Type B pancreatic cell (in vitro differentiated cells): ENCODE results near the gene GRIN1. TPM values are rescaled to one million over a fixed set of nuclear protein-coding genes. Genes with fewer than 3 reads are reported as not detected.

Experiments used
- DNase-seq: peaks from one replicate; pipeline ENCODE4 v3.0.0; 2021; ENCODE audit warnings: mixed read lengths; ENCODE audit not compliant: unreplicated experiment; ENCODE audit errors: extremely low spot score
- H3K27ac Mint-ChIP-seq: 2 replicates; pipeline ENCODE4 v1.8.0; 2021; ENCODE audit warnings: mild to moderate bottlenecking, mixed read lengths
- H3K27me3 Mint-ChIP-seq: 2 replicates; pipeline ENCODE4 v1.8.0; 2021; ENCODE audit warnings: mixed read lengths
- H3K36me3 Mint-ChIP-seq: 2 replicates; pipeline ENCODE4 v1.8.0; 2021; ENCODE audit warnings: mixed read lengths
- H3K4me1 Mint-ChIP-seq: one replicate; pipeline ENCODE4 v1.8.0; 2021; ENCODE audit warnings: mixed read lengths; ENCODE audit not compliant: unreplicated experiment
- H3K4me3 Mint-ChIP-seq: 2 replicates; pipeline ENCODE4 v1.8.0; 2021; ENCODE audit warnings: mild to moderate bottlenecking, mixed read lengths
- H3K9me3 Mint-ChIP-seq: 2 replicates; pipeline ENCODE4 v1.8.0; 2021; ENCODE audit warnings: mixed read lengths
- total RNA-seq: library from RNA; stranded (reverse); gene quantifications from 2 replicates; pipeline ENCODE4 v1.2.1, GENCODE V29; 2021; ENCODE audit warnings: low replicate concordance
- TF ChIP-seq, protein P1 (sequence below): fragments of 200-600 bp; sonication (generic); conservative IDR thresholded peaks from 2 replicates; pipeline ENCODE4 v1.5.0; 2021; ENCODE audit warnings: antibody characterized with exemption, mild to moderate bottlenecking

GRIN1 gene
- total RNA-seq, 1 donor from 2014 or later = 0.94 TPM

DNA sequence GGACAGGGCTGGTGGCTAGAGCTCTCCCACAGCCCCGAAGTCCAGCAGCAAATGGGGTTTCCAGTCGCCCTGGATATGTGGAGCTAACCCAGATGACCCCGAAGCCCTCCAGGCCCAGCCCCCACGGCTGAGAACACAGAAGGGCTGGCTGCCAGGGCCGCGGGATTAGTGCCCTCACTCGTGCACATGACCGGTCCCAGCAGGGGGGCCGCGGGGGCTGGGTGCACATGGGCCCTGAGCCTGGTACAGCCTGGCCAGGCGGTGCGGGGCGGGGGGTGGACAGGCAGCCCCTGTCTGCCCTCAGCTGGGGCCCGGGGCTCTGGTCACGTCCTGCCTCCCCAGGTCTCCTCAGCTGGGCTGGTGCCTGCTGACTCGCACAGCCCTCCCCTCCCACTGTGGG is 55.4 kb downstream of the GRIN1 start:
- Mint-ChIP-seq H3K4me3 (no peak overlapping the region), H3K9me3 (no peaks in the 10 kb centered on the region), H3K27ac (no peak overlapping the region), H3K36me3 (no peaks in the 10 kb centered on the region), H3K27me3 (no peaks in the 10 kb centered on the region), H3K4me1 (peaks cover 7% of the 10 kb centered on the region)
- no peak for DNase-seq
- TF ChIP-seq, protein P1, sequence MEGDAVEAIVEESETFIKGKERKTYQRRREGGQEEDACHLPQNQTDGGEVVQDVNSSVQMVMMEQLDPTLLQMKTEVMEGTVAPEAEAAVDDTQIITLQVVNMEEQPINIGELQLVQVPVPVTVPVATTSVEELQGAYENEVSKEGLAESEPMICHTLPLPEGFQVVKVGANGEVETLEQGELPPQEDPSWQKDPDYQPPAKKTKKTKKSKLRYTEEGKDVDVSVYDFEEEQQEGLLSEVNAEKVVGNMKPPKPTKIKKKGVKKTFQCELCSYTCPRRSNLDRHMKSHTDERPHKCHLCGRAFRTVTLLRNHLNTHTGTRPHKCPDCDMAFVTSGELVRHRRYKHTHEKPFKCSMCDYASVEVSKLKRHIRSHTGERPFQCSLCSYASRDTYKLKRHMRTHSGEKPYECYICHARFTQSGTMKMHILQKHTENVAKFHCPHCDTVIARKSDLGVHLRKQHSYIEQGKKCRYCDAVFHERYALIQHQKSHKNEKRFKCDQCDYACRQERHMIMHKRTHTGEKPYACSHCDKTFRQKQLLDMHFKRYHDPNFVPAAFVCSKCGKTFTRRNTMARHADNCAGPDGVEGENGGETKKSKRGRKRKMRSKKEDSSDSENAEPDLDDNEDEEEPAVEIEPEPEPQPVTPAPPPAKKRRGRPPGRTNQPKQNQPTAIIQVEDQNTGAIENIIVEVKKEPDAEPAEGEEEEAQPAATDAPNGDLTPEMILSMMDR = no peak

DNA sequence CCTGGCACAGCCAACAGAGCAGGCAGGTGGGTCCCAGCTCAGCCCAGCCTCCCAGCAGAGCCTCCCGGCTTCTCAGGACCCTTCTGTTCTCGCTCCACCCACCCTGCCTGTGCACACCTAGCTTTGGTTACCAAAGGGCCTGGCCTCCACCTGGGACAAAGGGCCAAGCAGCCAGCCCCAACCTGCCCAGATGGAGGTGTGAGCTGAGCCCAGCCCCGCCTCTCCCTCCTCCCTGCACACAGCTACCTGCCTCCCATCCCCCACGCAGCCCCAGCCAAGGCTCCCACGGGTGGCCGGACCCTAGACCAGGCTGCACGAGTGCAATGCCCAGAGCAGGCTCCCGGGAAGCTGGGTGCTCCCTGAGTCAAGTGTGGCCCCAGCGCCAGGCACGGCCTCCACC is 56.0 kb downstream of the GRIN1 start:
- no peaks in the 10 kb centered on the region for H3K9me3 Mint-ChIP-seq
- peak overlapping the region; percentile 69 for H3K4me3 Mint-ChIP-seq
- TF ChIP-seq, protein P1 = no peak
- peaks cover 7% of the 10 kb centered on the region for H3K4me1 Mint-ChIP-seq
- H3K36me3 Mint-ChIP-seq = no peaks in the 10 kb centered on the region
- DNase-seq = no peak
- H3K27ac Mint-ChIP-seq = peak overlapping the region; percentile 87
- H3K27me3 Mint-ChIP-seq = no peaks in the 10 kb centered on the region

DNA sequence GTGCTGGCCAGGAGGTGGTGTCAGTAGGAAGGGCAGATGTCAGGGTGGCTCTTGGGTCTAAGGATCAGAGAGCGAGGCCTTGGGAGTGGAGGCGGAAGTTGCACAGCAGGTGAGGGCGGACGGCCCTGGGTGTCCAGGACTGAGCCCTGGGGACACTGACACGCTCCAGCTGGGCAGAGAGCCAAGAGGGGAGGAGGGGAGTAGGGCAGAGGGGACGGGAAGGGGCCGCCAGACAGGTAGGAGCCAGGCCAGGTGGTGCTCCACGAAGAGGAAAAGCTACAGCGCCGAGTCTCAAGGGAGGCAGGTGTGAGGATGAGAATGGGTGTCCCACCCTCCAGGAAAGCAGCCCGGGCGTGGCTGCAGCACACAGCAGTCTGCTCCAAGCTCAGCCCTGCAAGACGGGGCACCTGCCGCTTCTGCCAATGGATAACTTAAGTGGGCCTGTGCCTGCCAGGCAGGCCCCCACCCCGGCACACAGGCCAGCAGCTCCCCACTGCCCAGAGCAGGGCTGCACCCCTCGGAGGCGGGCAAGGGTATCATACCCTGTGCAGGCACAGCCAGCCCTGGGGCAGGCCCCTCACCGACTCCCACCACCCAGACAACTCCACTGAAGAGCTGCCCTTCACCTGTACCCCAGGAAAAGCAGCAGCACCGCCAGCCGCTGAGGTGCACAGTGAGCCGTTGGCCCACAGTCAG is 56.7 kb downstream of the GRIN1 start:
- no peak for DNase-seq
- Mint-ChIP-seq H3K27ac (peak overlapping the region; percentile 87), H3K9me3 (no peaks in the 10 kb centered on the region), H3K4me1 (peaks cover 7% of the 10 kb centered on the region), H3K36me3 (no peaks in the 10 kb centered on the region), H3K4me3 (peak overlapping the region; percentile 69), H3K27me3 (no peaks in the 10 kb centered on the region)
- TF ChIP-seq, protein P1 = no peak

DNA sequence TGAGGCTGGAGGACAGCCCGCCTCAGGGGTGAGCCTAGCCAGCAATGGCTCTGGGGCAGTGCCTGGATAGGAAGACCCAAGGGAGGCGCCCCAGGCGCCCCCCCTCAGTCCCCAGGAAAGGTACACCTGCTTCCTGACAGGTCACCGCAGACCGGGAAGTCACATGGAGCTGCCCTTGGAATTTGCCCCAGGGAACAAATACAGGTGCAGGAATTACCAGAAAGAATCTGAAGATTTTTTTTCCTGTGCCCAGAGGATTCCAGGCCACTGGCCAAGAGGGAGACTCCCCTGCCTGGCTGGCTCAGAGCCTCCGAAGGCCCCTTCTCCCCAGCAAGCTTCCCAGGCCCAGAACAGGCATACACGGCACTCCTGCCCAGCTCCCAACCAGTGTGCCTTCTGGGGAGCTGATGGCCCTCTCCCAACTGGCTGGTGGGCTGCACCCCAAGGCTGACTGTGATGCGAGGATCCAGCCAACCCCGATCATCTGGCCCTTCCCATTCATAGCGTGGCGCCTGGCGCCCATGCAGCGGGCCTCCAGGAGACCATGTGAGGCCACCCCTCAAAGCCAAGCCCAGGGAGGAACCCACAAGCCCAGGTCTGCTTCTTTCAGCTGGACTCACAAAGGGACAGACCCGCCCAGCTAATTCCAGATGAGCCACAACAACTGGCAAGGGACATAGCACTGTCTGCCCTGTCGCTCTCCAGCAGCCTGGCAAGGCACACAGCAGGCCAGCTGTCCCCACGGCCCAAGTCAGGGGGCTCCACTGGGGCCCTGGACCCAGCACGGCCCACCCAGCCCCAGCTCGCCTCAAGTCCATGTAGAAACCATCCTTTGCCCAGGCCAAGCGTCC is 59.3 kb downstream of the GRIN1 start:
- no peaks in the 10 kb centered on the region for H3K36me3 Mint-ChIP-seq
- no peaks in the 10 kb centered on the region for H3K27me3 Mint-ChIP-seq
- H3K27ac Mint-ChIP-seq = peak overlapping the region; percentile 46
- DNase-seq = no peak
- no peaks in the 10 kb centered on the region for H3K9me3 Mint-ChIP-seq
- peaks cover 17% of the 10 kb centered on the region for H3K4me1 Mint-ChIP-seq
- H3K4me3 Mint-ChIP-seq = peak overlapping the region; percentile 74
- TF ChIP-seq, protein P1 = no peak

DNA sequence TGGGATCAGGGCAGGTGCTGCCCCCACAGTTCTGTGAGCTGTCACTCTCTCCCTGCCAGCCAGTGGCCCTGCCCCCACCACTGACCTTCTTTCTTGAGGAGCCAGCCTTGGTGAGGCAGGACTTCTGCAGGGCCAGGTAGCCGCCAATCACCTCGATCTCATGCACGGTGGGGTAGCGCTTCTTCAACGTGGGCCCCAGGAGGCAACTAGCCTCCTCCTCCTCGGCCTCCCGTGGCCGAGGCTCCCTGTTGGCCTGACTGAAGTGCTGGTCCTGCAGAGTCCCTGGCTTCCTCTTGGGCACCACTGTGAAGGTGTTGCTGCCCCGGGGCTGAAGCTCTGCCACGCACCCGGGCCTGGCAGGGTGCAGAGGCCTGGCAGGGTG is 59.9 kb downstream of the GRIN1 start:
- Mint-ChIP-seq H3K4me1 (peaks cover 17% of the 10 kb centered on the region), H3K36me3 (no peaks in the 10 kb centered on the region), H3K27ac (no peak overlapping the region), H3K27me3 (no peaks in the 10 kb centered on the region), H3K4me3 (peak overlapping the region; percentile 74), H3K9me3 (no peaks in the 10 kb centered on the region)
- DNase-seq = no peak
- TF ChIP-seq, protein P1 = no peak
